Measurements from ENCODE around the gene CCDC51.

Gene CCDC51

GRCh38 chr3:48387634-48388033 is 52.3 kb downstream of the CCDC51 start:
- in situ Hi-C loops (cut with MboI; ENCODE audit: low sequenced_read_pairs): no loop called here

Data from hTERT RPE-1 (cell line).